Measurements from ENCODE around the gene CCDC116. TPM values are rescaled to one million over a fixed set of nuclear protein-coding genes. Genes with fewer than 3 reads are reported as not detected.

Gene CCDC116
- total and polyA plus RNA-seq, 10 of the 15 experiments (the other 5 are each of a cell fraction or from before 2014, with no cell fraction given): 0.04 to 0.18 (median 0.04) TPM; not detected in 6

- in situ Hi-C loops (cut with MboI): no loop called here
- peak; percentile 51 for DNase-seq (ENCODE audit: low read depth, low spot score)
- under 1% methylated on average over 44 of the region's 44 CpGs for WGBS (ENCODE audit: insufficient coverage, insufficient replicate concordance, low lambda C conversion rate, missing lambda C conversion rate)
- peak; percentile 99 for ATAC-seq
- Histone ChIP-seq H3K4me3 (peak overlapping the region; percentile 73), H3K36me3 (ENCODE audit: control insufficient read depth in 2 of 2, insufficient read depth in 2 of 2, low read length in 1 of 2) (peaks cover 3% of the 10 kb centered on the region in 2 experiments), H4K20me1 (ENCODE audit: control insufficient read depth, insufficient read depth) (no peaks in the 10 kb centered on the region), H3K9me3 (replicated peaks; ENCODE audit: control insufficient read depth, insufficient read depth, low read length) (no peaks in the 10 kb centered on the region), H3K27me3 (replicated peaks in 1 of 2; ENCODE audit: control insufficient read depth in 2 of 2, insufficient read depth in 2 of 2, low read length in 1 of 2) (no peaks in the 10 kb centered on the region), H3K4me1 (ENCODE audit: control insufficient read depth, insufficient read depth, low read length) (peaks cover 3% of the 10 kb centered on the region), H3K79me2 (ENCODE audit: control insufficient read depth, insufficient read depth, low read length) (peaks cover 7% of the 10 kb centered on the region), H3K4me2 (ENCODE audit: control insufficient read depth, insufficient read depth) (peak overlapping the region; percentile 93), H2AFZ (ENCODE audit: control insufficient read depth, low read depth, low read length) (peak overlapping the region; percentile 90), H3K27ac (ENCODE audit: control insufficient read depth, insufficient read depth) (peak overlapping the region; percentile 89), H3K9ac (ENCODE audit: control insufficient read depth, insufficient read depth, low read length) (peak overlapping the region; percentile 95)
- CTCF ChIA-PET: interaction anchor here (0.9 to 3.0 kb wide), 3 partner anchors 10 to 559 kb away, joined by 3 to 10 read pairs (median 4); partner anchors contain the start of genes SDF2L1 and YDJC
- POLR2A ChIA-PET: interaction anchor here (1.4 to 1.6 kb wide), 3 partner anchors 10 to 72 kb away, joined by 3 to 6 read pairs (median 4); partner anchors contain the start of genes PPIL2 and SDF2L1
- BruUV-seq (replicated peaks): no TSS peak
- peak; percentile 49 for FAIRE-seq
- intact Hi-C loops (cut with micrococcal nuclease; ENCODE audit: unreplicated experiment): no loop called here
- SMC1A ChIA-PET (ENCODE audit: uncharacterized antibody, unreplicated experiment): interaction anchor here (0.8 to 2.4 kb wide), 4 partner anchors 10 to 286 kb away, joined by 3 to 8 read pairs (median 3); partner anchors contain the start of gene SDF2L1
- RAD21 ChIA-PET (ENCODE audit: unreplicated experiment): interaction anchor here (1.0 to 1.9 kb wide), 3 partner anchors 9 to 111 kb away, joined by 4 to 5 read pairs (median 4); partner anchors contain the start of gene SDF2L1
- no peak for TF ChIP-seq EP300 (IDR thresholded peaks at IDR 0.05; ENCODE audit: borderline replicate concordance in 1 of 2, control insufficient read depth in 1 of 2, low read depth in 2 of 2, low read length in 2 of 2)
- 0 out of 2 replicates have a peak, but pooled peaks have one; percentile 6 for TF ChIP-seq CREM (IDR thresholded peaks at IDR 0.05; ENCODE audit: low read depth)
- peak; percentile 84 for TF ChIP-seq SP1 (IDR thresholded peaks at IDR 0.05; ENCODE audit: low read depth, low read length)
- no peak for TF ChIP-seq RAD21 (IDR thresholded peaks at IDR 0.05; ENCODE audit: insufficient read depth, low read depth, low read length)
- 0 out of 2 replicates have a peak, but pooled peaks have one; percentile 28 for TF ChIP-seq NR2F1 (conservative IDR thresholded peaks at IDR 0.05)
- TF ChIP-seq RELB (IDR thresholded peaks at IDR 0.05; ENCODE audit: low read depth): peak; percentile 9; the same call in 1 of the 2 replicates
- TF ChIP-seq IKZF1 (conservative IDR thresholded peaks at IDR 0.05): peak; percentile 47
- no peak for TF ChIP-seq REST (IDR thresholded peaks at IDR 0.05; ENCODE audit: low read depth, low read length)
- no peak for TF ChIP-seq SUZ12 (IDR thresholded peaks at IDR 0.05; ENCODE audit: unreplicated experiment)
- TF ChIP-seq TARDBP (IDR thresholded peaks at IDR 0.05; ENCODE audit: borderline replicate concordance): no peak
- no peak for TF ChIP-seq HSF1 (IDR thresholded peaks at IDR 0.05; ENCODE audit: low read depth, low read length)
- no peak for TF ChIP-seq CBX5 (IDR thresholded peaks at IDR 0.05; ENCODE audit: low read depth)
- no peak for TF ChIP-seq POLR2AphosphoS2 (IDR thresholded peaks at IDR 0.05; ENCODE audit: low read depth, low read length)
- TF ChIP-seq POLR2A (IDR thresholded peaks at IDR 0.05; ENCODE audit: low read depth, low read length): peak; percentile 95
- TF ChIP-seq NKRF (conservative IDR thresholded peaks at IDR 0.05): peak; percentile 81
Observed at GRCh38 chr22:21652010-21652546, 19.5 kb downstream of the CCDC116 start.
